Measurements from ENCODE around the gene SUFU.

- TF ChIP-seq CTCF (conservative IDR thresholded peaks at IDR 0.05; ENCODE audit: low read depth, low read length) (no peak), RAD21 (IDR thresholded peaks at IDR 0.05; ENCODE audit: low read length) (no peak), RCOR1 (IDR thresholded peaks at IDR 0.05; ENCODE audit: insufficient replicate concordance, low read length) (no peak), NFE2L2 (IDR thresholded peaks at IDR 0.05; ENCODE audit: low read depth, low read length) (no peak), POLR2A (IDR thresholded peaks at IDR 0.05; ENCODE audit: low read depth, low read length) (no peak), CEBPB (IDR thresholded peaks at IDR 0.05; ENCODE audit: low read depth, low read length) (no peak), ELK1 (IDR thresholded peaks at IDR 0.05; ENCODE audit: borderline replicate concordance, low read depth, low read length) (no peak), FOS (IDR thresholded peaks at IDR 0.05; ENCODE audit: low read depth, low read length) (no peak), RFX5 (IDR thresholded peaks at IDR 0.05; ENCODE audit: low read depth, low read length) (no peak)
These were observed 143.9 kb downstream of the SUFU start for GRCh38 chr10:102647443-102648268.

Measured in IMR-90 (cell line).